Large intestine (tissue), 3 donors: ENCODE data around the gene CMTM1. TPM values are rescaled to one million over a fixed set of nuclear protein-coding genes. Genes with fewer than 3 reads are reported as not detected.

Experiments used
- DNase-seq, 2 donors: peaks; one replicate each; pipeline versions ENCODE4 v3.0.0 to v3.0.0-alpha.2; 2013
- H3K27ac ChIP-seq: one replicate; pipeline ENCODE4 v1.5.1; 2013; ENCODE audit warnings: low read length
- H3K27me3 ChIP-seq: 2 replicates; pipeline ENCODE4 v1.6.1; 2013; ENCODE audit warnings: low read length; ENCODE audit not compliant: control insufficient read depth, insufficient read depth
- H3K36me3 ChIP-seq: 2 replicates; pipeline ENCODE4 v1.6.1; 2013; ENCODE audit warnings: low read length; ENCODE audit not compliant: control insufficient read depth, insufficient read depth
- H3K4me1 ChIP-seq: one replicate; pipeline ENCODE4 v1.6.1; 2013; ENCODE audit warnings: low read length; ENCODE audit not compliant: control insufficient read depth, insufficient read depth
- H3K4me3 ChIP-seq: one replicate; pipeline ENCODE4 v1.5.1; 2013; ENCODE audit warnings: low read length
- H3K9me3 ChIP-seq: one replicate; pipeline ENCODE4 v1.6.1; 2013; ENCODE audit warnings: mild to moderate bottlenecking, low read depth, low read length, moderate library complexity; ENCODE audit not compliant: control insufficient read depth
- WGBS: methylation state at CpG from one replicate; pipeline ENCODE4 v1.1.5; 2013; ENCODE audit warnings: low lambda C conversion rate; ENCODE audit not compliant: insufficient coverage; 5-methylcytosine and 5-hydroxymethylcytosine counted together
- polyA plus RNA-seq: library from polyadenylated mRNA; unstranded; fragments of 120-200 nt; gene quantifications from one replicate; pipeline ENCODE4 v1.2.1, GENCODE V29; 2013

The CMTM1 gene
- polyA plus RNA-seq, 1 donor, result 3.4 TPM

DNA sequence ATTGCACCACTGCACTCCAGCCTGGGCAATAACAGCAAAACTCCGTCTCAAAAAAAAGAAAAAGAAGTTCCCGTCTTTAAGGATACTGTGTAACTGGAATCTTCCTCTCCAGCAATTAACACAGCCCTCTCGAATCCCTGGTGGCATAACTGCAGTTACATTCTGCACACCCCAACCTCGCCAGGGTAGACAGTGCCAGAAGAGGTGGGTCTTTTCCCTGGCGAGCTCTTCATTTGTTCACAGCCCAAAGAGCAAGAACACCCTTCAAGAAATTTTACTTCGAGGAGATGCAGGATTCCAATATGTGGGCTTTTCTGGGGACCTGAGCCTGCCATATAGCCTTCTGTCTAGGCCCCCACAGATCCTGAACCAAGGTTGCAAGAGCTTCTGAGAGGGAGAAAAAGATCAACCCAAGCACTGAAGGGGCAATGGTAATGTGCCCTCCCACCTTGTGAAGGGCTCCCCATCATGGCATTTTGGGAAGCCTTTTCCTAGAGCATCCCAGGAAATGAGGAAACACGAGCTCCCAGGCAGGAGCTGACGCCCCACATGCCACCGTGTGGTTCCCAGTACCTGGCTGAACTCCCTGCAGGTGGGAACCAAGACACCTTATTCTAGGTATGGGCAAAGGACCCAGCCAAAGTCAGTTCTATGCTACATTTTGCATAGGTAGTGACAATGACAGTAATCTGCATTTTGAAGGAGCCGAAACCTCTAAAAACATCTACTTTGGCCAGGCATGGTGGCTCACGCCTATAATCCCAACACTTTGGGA lies 43.2 kb upstream of the CMTM1 start:
- H3K9me3 ChIP-seq, result no peaks in the 10 kb centered on the region
- H3K4me1 ChIP-seq, result peaks cover 17% of the 10 kb centered on the region
- no peaks in the 10 kb centered on the region for H3K27me3 ChIP-seq
- peaks cover 41% of the 10 kb centered on the region for H3K36me3 ChIP-seq
- DNase-seq, result no peak
- H3K4me3 ChIP-seq, result no peak overlapping the region
- no CpG with 5 or more reads among the region's 11 CpGs for WGBS
- H3K27ac ChIP-seq, result no peak overlapping the region

DNA sequence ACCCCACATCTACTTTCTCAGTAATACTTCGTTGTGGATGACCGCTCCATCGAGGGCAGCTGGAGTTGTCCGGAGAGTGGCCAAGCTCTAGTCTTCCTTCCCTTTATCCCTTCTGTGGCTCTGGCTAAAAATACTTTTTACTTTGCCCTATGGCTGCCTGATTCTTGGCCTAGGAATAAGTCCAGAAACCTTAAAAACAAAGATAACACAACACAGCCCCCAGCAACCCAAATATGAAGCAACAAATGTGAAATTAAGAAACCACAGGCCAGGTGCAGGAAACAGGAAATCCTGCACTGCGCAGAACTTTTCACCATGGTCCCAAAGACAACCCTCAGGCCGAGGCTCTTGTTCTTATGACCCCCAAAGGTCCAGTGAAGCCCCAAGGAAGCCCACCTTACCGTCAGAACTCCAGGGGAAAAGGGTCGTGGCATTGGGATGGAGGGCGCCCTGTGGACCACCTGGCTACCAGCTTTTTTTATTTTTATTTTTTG lies 42.3 kb upstream of the CMTM1 start:
- Histone ChIP-seq H3K27me3 (no peaks in the 10 kb centered on the region), H3K36me3 (peaks cover 50% of the 10 kb centered on the region), H3K9me3 (no peaks in the 10 kb centered on the region), H3K27ac (no peak overlapping the region), H3K4me3 (no peak overlapping the region), H3K4me1 (peaks cover 15% of the 10 kb centered on the region)
- no CpG with 5 or more reads among the region's 9 CpGs for WGBS
- no peak for DNase-seq

DNA sequence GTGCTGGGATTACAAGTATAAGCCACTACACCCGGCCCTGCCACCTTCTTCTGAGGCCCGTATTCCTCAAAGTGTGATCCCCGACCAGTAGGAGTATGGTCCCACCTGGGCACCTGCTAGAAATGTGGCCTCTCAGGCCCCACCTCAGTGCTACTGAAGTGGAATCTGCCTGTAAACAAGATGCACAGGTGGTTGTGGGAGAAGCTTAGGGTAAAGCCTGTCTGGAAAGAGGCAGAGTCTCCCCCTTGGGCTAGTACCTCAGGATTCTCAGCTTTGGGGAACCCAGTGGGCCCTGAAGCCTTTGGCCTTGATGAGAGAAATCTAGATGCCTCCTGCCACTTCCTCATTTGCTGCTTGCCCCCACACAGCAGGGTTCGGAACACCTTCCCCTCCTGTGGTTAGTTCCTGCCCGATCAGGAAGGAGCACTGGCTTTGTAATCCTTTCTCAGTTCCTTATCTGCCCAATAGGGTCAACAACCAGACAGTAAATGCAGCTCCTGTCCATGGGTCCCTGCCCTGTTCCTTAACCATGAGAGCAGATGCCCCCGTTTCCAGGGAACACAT lies 41.6 kb upstream of the CMTM1 start:
- peak; percentile 46 to 67 for DNase-seq
- Histone ChIP-seq H3K4me1 (peaks cover 15% of the 10 kb centered on the region), H3K9me3 (no peaks in the 10 kb centered on the region), H3K27me3 (no peaks in the 10 kb centered on the region), H3K4me3 (no peak overlapping the region), H3K36me3 (peaks cover 57% of the 10 kb centered on the region), H3K27ac (peak overlapping the region; percentile 14)
- 100% methylated on average over 1 of the region's 6 CpGs for WGBS

DNA sequence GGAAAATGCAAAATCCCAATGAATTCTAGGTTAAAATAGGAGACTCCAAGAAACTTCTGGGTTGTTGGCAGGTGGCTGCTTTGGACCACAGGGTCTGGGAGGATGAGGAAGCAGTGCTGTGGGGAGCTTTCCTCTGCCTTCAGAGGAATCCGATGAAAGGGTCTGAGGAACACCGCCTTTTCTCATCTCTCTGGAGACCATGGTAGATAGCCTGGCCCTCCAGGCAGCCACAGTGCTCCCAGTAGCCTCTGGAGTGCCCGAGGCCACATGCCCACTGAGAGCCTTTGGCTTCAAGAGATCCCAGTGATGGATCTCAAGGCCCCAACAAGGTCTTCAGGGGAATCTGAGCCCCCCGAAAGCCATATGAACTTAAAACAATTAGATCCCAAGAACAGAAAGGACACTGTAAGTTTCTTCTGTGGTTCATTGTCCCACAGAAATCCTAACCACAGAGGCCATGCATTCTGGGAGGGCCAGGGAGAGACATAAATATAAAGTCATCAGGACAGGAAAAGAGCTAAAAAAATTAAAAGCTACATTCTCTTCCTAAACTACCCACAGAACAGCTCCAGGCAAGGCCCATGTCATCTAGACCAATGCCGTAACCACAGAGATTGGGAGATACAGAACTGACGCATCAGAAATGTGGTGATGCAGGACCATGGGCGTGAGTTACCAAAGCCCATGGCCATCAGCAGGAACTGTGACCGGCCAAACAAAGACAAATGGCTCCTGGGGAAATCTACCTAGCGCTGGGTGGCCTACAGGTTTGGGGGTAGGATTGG lies 40.7 kb upstream of the CMTM1 start:
- Histone ChIP-seq H3K36me3 (peaks cover 59% of the 10 kb centered on the region), H3K9me3 (no peaks in the 10 kb centered on the region), H3K4me1 (peaks cover 15% of the 10 kb centered on the region), H3K4me3 (no peak overlapping the region), H3K27me3 (no peaks in the 10 kb centered on the region), H3K27ac (no peak overlapping the region)
- no peak for DNase-seq
- WGBS, result no CpG with 5 or more reads among the region's 9 CpGs

DNA sequence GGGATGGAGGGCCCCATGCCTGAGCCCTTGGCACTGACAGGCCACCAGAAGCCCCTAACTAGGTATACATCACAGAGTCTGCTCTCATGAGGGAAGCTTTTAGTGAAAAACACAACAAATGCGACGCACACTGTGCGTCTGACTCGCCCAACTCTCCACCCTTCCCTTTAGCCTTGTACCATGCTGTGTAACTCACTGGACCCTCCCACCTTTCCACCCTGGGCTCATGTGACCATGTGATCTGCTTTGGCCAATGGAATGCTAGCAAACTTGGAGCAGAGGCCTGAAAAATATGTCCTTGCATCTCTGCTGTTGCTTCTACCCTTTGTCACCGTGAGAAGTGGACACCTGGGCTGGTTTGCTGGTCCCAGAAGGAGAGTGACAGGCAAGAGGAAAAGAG lies 37.9 kb upstream of the CMTM1 start:
- no peaks in the 10 kb centered on the region for H3K27me3 ChIP-seq
- no peak overlapping the region for H3K4me3 ChIP-seq
- DNase-seq, result no peak
- H3K4me1 ChIP-seq, result peaks cover 8% of the 10 kb centered on the region
- no peaks in the 10 kb centered on the region for H3K9me3 ChIP-seq
- no CpG with 5 or more reads among the region's 5 CpGs for WGBS
- H3K36me3 ChIP-seq, result peaks cover 60% of the 10 kb centered on the region
- no peak overlapping the region for H3K27ac ChIP-seq

DNA sequence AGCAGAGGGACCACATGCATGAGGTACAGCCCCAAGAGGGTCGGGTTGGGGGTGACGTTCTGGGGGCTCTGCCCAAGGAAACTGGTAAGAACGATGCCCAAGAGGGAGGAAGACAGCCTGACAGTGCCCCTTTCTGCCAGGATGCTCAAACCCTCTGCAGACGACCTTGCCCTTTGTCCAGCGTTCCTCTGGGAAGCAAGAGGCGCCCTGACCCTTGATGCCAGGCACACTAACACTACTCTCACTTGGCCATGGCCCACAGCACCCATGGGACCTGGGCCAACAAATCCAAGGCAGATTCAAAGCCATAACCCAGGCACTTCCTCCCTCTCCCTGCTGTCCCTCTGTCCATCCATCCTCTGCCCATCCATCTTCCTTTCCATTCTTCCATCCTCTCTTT lies 36.8 kb upstream of the CMTM1 start:
- H3K4me3 ChIP-seq, result no peak overlapping the region
- H3K4me1 ChIP-seq, result peaks cover 8% of the 10 kb centered on the region
- H3K27ac ChIP-seq, result no peak overlapping the region
- H3K36me3 ChIP-seq, result peaks cover 61% of the 10 kb centered on the region
- no peaks in the 10 kb centered on the region for H3K9me3 ChIP-seq
- no peaks in the 10 kb centered on the region for H3K27me3 ChIP-seq
- no CpG with 5 or more reads among the region's 6 CpGs for WGBS
- no peak for DNase-seq

DNA sequence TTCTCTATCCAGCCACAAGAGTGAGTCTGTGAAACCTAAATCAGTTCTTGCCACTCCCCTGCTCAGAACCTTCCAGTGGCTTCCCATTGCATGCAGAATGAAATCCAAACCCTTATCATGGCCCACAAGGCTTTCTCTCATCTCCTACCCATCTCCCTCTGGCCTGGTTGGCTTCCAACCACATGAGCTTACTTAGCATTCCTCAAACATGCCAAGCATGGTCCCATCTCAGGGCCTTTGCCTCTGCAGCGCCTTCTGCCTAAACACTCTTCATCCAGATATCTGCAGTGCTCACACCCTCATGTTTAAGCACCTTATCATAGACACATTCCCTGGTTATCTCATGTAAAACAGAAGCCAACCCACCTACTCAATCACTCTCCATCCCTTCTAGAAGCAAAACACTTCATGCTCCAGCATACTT lies 31.9 kb upstream of the CMTM1 start:
- Histone ChIP-seq H3K27me3 (no peaks in the 10 kb centered on the region), H3K4me3 (no peak overlapping the region), H3K9me3 (peaks cover 4% of the 10 kb centered on the region), H3K4me1 (peaks cover 9% of the 10 kb centered on the region), H3K36me3 (peaks cover 52% of the 10 kb centered on the region), H3K27ac (no peak overlapping the region)
- no CpG with 5 or more reads among the region's 1 CpG for WGBS
- DNase-seq, result no peak

DNA sequence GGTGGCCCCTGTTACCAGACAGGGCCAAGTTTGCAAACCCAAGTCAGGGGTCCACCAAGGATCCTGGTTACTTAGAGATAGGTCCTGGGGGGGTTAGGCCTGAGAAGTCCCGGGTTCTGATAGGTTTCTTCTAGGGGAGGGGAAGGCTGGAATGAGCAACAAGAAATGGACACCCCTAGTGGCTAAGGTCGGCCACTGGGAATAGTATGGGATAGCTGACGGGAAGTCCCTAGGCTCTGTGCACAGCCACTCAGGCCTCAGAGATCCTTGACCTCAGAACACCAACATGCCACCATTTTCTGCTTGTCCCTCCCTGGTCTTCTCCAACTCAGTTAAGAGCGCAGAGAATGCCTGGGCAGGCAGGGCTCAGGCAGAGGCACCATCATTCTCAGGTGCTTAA lies 29.7 kb upstream of the CMTM1 start:
- Histone ChIP-seq H3K27ac (no peak overlapping the region), H3K4me1 (peaks cover 17% of the 10 kb centered on the region), H3K36me3 (peaks cover 37% of the 10 kb centered on the region), H3K4me3 (no peak overlapping the region), H3K9me3 (peaks cover 4% of the 10 kb centered on the region), H3K27me3 (no peaks in the 10 kb centered on the region)
- no peak for DNase-seq
- no CpG with 5 or more reads among the region's 4 CpGs for WGBS

DNA sequence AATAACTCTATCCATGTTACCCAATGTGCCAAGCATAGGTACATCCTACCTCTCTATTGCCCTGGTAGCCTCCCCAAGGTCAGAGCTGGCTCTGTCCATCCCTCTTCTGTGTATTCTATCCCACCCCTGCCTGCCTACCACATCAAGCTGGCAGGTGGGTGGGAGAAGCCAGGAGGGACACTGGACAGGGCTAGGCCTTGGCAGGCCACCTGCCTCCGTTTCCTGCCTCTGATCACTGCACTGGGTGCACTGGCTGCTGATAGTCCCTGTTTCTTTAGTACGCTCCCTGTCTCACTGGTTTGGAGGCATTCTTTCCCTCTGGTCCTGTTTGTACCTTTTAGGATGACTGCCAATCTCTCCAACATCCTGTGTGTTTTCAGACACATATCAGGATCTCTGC lies 29.0 kb upstream of the CMTM1 start:
- peaks cover 42% of the 10 kb centered on the region for H3K36me3 ChIP-seq

DNA sequence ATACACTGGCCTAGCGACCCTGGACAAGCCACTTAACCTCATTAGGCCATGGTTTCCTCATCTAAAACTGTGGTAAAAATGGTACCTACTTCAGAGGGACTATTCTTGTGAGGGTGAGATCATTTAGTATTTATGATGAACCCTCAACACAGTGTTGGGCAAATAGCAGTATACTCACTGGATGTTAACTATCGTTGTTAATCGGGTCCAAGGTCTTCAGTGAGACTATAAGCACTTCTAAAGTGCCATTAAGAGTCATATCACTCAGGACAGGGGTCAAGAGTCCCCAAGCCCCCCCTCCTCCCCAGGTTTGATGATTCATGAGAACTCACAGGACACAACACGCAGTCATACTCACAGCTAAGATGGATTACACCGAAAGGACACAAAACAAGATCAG lies 27.3 kb upstream of the CMTM1 start:
- peak; percentile 87 to 95 for DNase-seq
- H3K36me3 ChIP-seq, result peaks cover 46% of the 10 kb centered on the region

More for the DNA sequence above, 29.0 kb upstream of the CMTM1 start:
- peaks cover 4% of the 10 kb centered on the region for H3K9me3 ChIP-seq
- H3K4me3 ChIP-seq, result no peak overlapping the region
- WGBS, result no CpG with 5 or more reads among the region's 2 CpGs
- H3K27ac ChIP-seq, result no peak overlapping the region
- no peak for DNase-seq
- peaks cover 17% of the 10 kb centered on the region for H3K4me1 ChIP-seq
- no peaks in the 10 kb centered on the region for H3K27me3 ChIP-seq

More for the DNA sequence above, 27.3 kb upstream of the CMTM1 start:
- Histone ChIP-seq H3K27ac (peak overlapping the region; percentile 91), H3K27me3 (no peaks in the 10 kb centered on the region), H3K4me3 (no peak overlapping the region), H3K9me3 (peaks cover 4% of the 10 kb centered on the region), H3K4me1 (peaks cover 17% of the 10 kb centered on the region)
- no CpG with 5 or more reads among the region's 5 CpGs for WGBS
